Occipital lobe (tissue), 3 donors: Measurements from ENCODE around the gene FOXB2. TPM values are rescaled to one million over a fixed set of nuclear protein-coding genes. Genes with fewer than 3 reads are reported as not detected.

Source experiments
- DNase-seq: peaks from one replicate; lab custom pipeline; 2025; lab: John Stamatoyannopoulos, UW
- small RNA-seq: library from RNA; depleted of rRNA; stranded (forward); fragments of <200 nt; gene quantifications from one replicate; pipeline ENCODE3, GENCODE V24; 2014
- total RNA-seq: library from RNA; depleted of rRNA; stranded (reverse); fragments of >200 nt; gene quantifications from one replicate; pipeline ENCODE4 v1.2.3, GENCODE V29; 2014

FOXB2 gene
- total RNA-seq, 1 donor from 2014 or later = not detected

GRCh38 chr9:77063645-77064285, 44.3 kb downstream of the FOXB2 start:
- no peak for DNase-seq

GRCh38 chr9:77066388-77066787, 46.9 kb downstream of the FOXB2 start:
- DNase-seq = no peak

Small RNA genes lying within 50 kb of the gene (small RNA-seq; reads per million reads assigned to genes)
- gene ATP5MFP3 = not detected

Other genes with a start within 250 kb of the FOXB2 start
- gene PRUNE2, start 113.5 kb upstream of the FOXB2 start, total RNA-seq = 13.4 TPM
- gene VPS13A, start 157.9 kb downstream of the FOXB2 start, total RNA-seq = 45.9 TPM